ENCODE measurements around the gene PSMC3IP. TPM values are rescaled to one million over a fixed set of nuclear protein-coding genes. Genes with fewer than 3 reads are reported as not detected.

Gene PSMC3IP
- total RNA-seq, 1 experiment from 2014 or later, result 37.4 TPM

- Mint-ChIP-seq H3K36me3 (ENCODE audit: insufficient read depth in 1 of 3, low read depth in 3 of 3) (peaks cover 19 to 25% (median 24%) of the 10 kb centered on the region in 3 experiments), H3K4me1 (peaks cover 12 to 15% of the 10 kb centered on the region in 2 experiments), H3K9me3 (no peaks in the 10 kb centered on the region), H3K4me3 (peak overlapping the region in 1 of 2 experiments; percentile 5; a peak in 1 of 5 replicates), H3K27ac (peak overlapping the region in 1 of 3 experiments; percentile 91; a peak in 1 of 7 replicates), H3K27me3 (ENCODE audit: low read depth) (peaks cover 2% of the 10 kb centered on the region; the same call in 1 of the 2 replicates)
- Histone ChIP-seq H3K18ac (ENCODE audit: insufficient read length, low read depth, low read length) (no peak overlapping the region), H3K4me1 (ENCODE audit: insufficient read depth, low read length) (no peaks in the 10 kb centered on the region; the same call in 1 of the 2 replicates), H3K79me1 (ENCODE audit: insufficient read depth, low read depth, low read length, poor library complexity, severe bottlenecking) (no peaks in the 10 kb centered on the region), H4K8ac (replicated peaks; ENCODE audit: insufficient read length, low read depth, low read length) (no peak overlapping the region), H3K9me3 (ENCODE audit: control insufficient read depth, low read depth, low read length) (no peaks in the 10 kb centered on the region), H2AFZ (ENCODE audit: low read length) (no peak overlapping the region), H3K23me2 (ENCODE audit: insufficient read length, low read depth, low read length, poor library complexity, severe bottlenecking) (no peaks in the 10 kb centered on the region), H3K14ac (ENCODE audit: insufficient read depth, low read length) (no peak overlapping the region), H3K9ac (ENCODE audit: extremely low read depth, insufficient read length, low read length) (no peak overlapping the region), H2AK5ac (ENCODE audit: insufficient read length, low read length) (no peak overlapping the region), H3T11ph (ENCODE audit: low read length) (no peak overlapping the region), H3K23ac (ENCODE audit: insufficient read length, low read depth, low read length) (no peak overlapping the region), H3K79me2 (ENCODE audit: insufficient read depth, low read length) (no peaks in the 10 kb centered on the region), H2BK15ac (ENCODE audit: low read depth, low read length) (no peak overlapping the region), H3K56ac (ENCODE audit: insufficient read length, low read depth, low read length) (no peak overlapping the region), H2BK20ac (ENCODE audit: low read depth, low read length, poor library complexity, severe bottlenecking) (no peak overlapping the region), H3K4ac (ENCODE audit: low read depth, low read length) (no peak overlapping the region), H2BK120ac (ENCODE audit: low read depth, low read length, poor library complexity, severe bottlenecking) (no peak overlapping the region), H4K5ac (ENCODE audit: insufficient read length, low read depth, low read length) (no peak overlapping the region), H3K27me3 (ENCODE audit: insufficient read depth, low read length) (no peaks in the 10 kb centered on the region), H4K91ac (ENCODE audit: insufficient read length, low read depth, low read length) (no peak overlapping the region), H3K4me2 (ENCODE audit: insufficient read depth, insufficient read length, low read length) (no peak overlapping the region), H2BK5ac (ENCODE audit: insufficient read length, low read length) (no peak overlapping the region), H2BK12ac (ENCODE audit: insufficient read length, low read depth, low read length) (no peak overlapping the region), H3K27ac (ENCODE audit: insufficient read length, low read depth, low read length) (no peak overlapping the region), H4K20me1 (ENCODE audit: control insufficient read depth, insufficient read depth, insufficient read length) (no peaks in the 10 kb centered on the region)
- WGBS (ENCODE audit: extremely low coverage, insufficient read length, low lambda C conversion rate), result no CpG with 5 or more reads among the region's 9 CpGs
- TF ChIP-seq CTCF (conservative IDR thresholded peaks at IDR 0.05), result peak; percentile 56; the same call in 2 of the 3 replicates
- DNase-seq, result peak; percentile 91
Observed at GRCh38 chr17:42618442-42619150, 41.1 kb upstream of the PSMC3IP start.
